Measurements from ENCODE around the gene NME2. TPM values are rescaled to one million over a fixed set of nuclear protein-coding genes. Genes with fewer than 3 reads are reported as not detected.

Gene NME2
- total RNA-seq, 2 experiments from 2014 or later, result 1,086 to 1,094 TPM

Other genes starting within 250 kb of the NME2 start
- gene SPAG9, start 45.5 kb upstream of the NME2 start, total RNA-seq, result 10 to 100 TPM; 39.8 to 43.2 TPM
- 100 to 1,000 TPM; 259 to 263 TPM for gene NME1, start 12.9 kb upstream of the NME2 start, total RNA-seq
- gene MBTD1, start 93.6 kb downstream of the NME2 start, total RNA-seq, result 1 to 10 TPM; 6.3 to 7.0 TPM
- gene UTP18, start 94.1 kb downstream of the NME2 start, total RNA-seq, result 10 to 100 TPM; 54.4 to 54.5 TPM

Measured in activated naive CD4-positive, alpha-beta T cell treated with anti-CD3 and anti-CD28 coated beads for 36 hours (primary cell).